HTR-8/SVneo (cell line): ENCODE measurements around the gene OR52W1.
A peak's percentile ranks its signal among the peaks of the same experiment; 100 is the strongest.
"Not testable (repeated sequence)": the region's sequence is repeated elsewhere in the genome, so short reads cannot be mapped to it uniquely, and the experiment has no call there.

ENCODE experiments used
- DNase-seq: peaks from one replicate; pipeline ENCODE4 v3.0.0; 2011; ENCODE audit warnings: low spot score, mixed read lengths; ENCODE audit not compliant: insufficient read length
- FAIRE-seq: peaks from 2 replicates; lab custom pipeline; 2011; peaks lifted over from hg19 to GRCh38; lab: Jason Lieb, UNC

The OR52W1 gene

DNA sequence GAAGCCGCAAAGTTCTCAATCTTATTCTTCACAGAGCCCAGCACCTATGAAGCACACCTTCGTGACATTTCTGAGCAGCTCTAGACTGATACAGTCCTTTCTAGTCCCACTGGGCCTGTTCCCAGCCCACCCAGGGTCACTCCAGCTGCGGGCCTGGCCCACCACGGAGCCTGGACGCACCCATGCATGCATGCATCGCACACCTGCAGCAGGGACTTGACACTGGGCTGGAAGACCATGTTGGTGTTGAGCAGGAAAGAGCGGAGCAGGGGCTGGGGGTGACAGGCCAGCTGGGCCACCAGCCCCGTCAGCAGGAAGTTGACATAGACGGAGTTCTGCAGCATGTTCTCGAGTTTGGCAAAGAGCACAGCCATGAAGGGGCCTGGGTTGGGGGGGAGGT is 15.5 kb downstream of the OR52W1 start:
- DNase-seq = no peak
- no peak for FAIRE-seq

GRCh38 chr11:6216501-6216900 is 17.5 kb downstream of the OR52W1 start:
- no peak for FAIRE-seq
- no peak for DNase-seq

- FAIRE-seq (no peak), DNase-seq (no peak)
Measured at GRCh38 chr11:6217722-6218121, 18.7 kb downstream of the OR52W1 start.

DNA sequence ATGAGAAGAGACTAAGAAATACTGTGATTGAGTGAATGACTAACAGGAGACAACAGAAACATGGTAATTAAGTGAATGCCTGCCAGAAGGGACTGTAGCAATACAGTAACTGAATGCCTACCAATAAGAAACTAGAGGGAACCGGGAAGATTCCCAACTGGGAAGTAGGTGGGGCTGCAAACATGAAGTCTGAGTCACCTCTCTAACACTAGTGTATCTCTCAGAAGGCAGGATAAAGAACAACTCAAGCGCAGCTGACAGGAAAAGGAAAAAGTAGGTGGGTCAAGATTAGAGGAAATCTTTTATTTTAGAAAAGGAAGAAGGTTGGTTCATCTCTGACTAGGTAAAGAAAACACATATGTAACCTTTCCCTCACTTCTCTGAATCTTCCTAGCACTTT is 20.3 kb downstream of the OR52W1 start:
- FAIRE-seq (no peak), DNase-seq (peak; percentile 7)

GRCh38 chr11:6223854-6224253 is 24.8 kb downstream of the OR52W1 start:
- FAIRE-seq = no peak
- DNase-seq = no peak

GRCh38 chr11:6224421-6224820 is 25.4 kb downstream of the OR52W1 start:
- no peak for DNase-seq
- no peak for FAIRE-seq

DNA sequence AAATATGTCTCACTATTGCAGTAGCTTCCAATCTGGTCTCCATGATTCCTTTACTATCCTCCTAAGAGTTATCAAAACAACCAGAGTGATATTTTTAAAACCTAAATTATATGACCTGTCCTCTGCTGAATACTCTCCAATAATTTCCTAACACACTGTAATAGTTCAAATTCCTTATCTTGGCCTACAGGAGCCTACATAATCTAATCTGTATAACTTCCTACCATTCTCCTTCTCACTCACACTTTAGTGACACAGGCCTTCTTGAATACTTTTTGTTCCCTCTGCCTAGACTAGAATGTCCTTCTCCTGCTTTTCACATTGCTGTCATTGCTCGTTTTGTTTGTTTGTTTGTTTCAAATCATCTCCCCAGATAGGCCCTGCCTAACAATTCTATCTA is 26.0 kb downstream of the OR52W1 start:
- FAIRE-seq (no peak), DNase-seq (no peak)

- DNase-seq (no peak), FAIRE-seq (no peak)
Measured at GRCh38 chr11:6225896-6226295, 26.9 kb downstream of the OR52W1 start.

DNA sequence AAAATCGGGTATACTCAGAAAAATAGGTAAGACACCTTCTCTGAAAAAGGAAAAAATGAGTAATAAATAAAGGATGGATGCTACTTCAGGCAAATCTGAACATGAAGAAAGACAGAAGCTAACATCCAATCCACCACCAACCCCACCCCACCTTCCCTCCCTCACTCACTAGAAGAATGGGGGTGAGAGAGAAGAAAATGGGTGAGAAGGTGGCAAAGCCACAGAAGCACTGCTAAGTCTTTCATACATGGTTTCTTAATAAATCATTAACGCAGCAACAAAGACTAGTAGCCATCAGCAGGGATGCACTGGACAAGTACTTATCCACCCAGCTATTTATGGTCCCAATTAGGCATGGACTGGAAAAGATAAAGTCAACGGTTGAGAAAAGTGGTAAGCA is 29.5 kb downstream of the OR52W1 start:
- no peak for FAIRE-seq
- no peak for DNase-seq

DNA sequence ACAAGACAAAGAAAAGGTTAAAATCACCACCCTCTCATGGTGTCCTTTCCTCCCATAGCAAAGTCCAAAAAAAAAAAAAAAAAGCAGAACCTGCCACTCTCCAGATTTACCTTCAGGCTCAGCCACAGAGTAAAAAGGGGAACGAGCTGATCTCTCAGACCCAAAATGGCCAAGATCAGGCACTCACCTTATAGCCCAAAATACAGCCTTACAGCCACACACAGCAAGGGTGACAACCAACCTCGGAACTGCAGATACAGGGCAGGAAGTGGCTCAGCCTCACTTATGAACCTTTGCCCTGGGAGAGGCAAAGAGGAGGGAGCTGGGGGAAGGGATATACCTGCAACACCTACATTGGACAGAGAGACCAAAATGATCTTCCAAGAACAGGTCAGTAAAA is 30.9 kb downstream of the OR52W1 start:
- FAIRE-seq (no peak), DNase-seq (no peak)

DNA sequence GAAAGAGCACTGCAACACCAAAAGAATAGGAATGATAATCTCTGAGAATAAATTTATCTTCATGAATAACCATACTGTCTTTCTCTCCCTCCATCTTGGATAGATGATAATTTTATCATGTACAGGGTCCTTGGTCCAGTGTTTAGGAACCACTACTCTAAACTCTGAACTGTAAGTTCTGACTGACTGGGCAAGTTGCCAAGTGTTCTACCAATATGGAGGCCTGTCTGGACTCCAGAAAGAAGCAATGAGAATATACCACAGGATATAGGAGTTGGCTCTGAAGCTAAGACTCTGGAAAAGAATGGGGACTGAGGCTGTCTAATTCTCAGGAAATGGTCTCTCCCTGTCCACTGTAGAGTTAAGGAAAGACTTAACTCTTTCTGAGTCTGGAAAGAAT is 33.9 kb downstream of the OR52W1 start:
- no peak for DNase-seq
- no peak for FAIRE-seq

- DNase-seq (no peak), FAIRE-seq (no peak)
Measured at GRCh38 chr11:6233984-6234386, 35.0 kb downstream of the OR52W1 start.

DNA sequence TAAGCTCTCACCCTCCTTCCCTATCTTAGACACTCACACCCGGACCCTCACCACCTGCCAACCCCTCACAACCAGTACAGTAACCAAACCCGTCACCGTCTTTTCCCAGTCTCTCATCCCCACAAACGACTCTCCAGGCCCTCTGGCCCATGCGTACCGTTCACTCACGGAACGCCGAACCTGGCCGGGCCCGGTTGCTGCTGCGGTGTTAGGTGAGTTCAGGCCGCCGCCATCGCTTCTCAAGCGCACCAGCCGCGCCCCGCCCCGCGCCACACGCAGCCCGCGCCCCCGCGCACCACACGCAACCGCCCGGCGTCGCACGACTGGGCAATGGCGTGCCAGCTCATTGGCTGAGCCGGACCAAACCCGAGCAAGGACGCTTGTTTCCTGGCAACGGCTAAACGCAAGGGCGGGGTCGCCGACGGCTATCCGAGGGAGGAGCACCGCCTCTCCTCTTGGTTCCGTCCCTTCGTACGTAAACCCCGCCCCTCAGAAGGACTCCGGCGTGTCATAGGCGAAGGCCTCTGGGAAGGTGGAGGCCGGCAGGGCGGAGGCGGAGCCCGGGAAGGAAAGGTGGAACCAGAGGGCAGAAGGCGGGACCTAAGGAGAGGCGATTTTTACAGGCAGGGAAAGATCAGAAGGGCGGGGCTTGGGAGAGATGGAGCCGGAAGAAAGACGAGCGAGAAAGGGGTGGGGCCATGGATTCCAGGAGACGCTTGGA is 35.5 kb downstream of the OR52W1 start, which contains the start of gene FHIP1B:
Gene FHIP1B, minus strand, starts transcription at position 250 of the 721 bp plus-strand sequence. CDS start 10,120 bp downstream, outside the sequence.
- peak; percentile 96 for DNase-seq
- peak; percentile 100 for FAIRE-seq

- FAIRE-seq (no peak), DNase-seq (no peak)
Measured at GRCh38 chr11:6237266-6237665, 38.2 kb downstream of the OR52W1 start.

DNA sequence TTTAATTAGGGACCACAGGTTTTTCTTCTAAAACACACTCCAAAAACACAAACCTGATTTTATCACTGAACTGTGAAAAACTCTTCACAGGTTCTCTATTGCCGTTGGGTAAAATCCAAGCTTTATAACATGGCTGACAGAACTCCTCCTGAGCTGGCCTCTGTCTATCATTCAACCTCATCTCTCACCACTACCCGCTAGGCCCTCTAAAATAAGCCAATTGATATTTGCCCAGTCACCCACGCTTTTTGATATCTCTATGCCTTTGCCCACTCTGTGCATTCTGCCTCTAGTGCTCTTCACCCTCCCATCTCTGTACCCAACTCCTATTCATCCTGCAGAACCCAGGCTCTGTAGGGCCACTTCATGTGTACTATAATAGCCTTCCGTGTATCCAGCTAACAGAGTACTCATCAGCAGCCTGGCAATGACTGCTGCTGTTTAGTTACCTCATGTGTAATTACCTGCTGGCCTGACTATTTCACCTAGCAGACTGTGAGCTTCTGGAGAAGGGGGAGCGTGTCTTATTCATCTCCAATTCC is 38.8 kb downstream of the OR52W1 start:
- DNase-seq (no peak), FAIRE-seq (no peak)

DNA sequence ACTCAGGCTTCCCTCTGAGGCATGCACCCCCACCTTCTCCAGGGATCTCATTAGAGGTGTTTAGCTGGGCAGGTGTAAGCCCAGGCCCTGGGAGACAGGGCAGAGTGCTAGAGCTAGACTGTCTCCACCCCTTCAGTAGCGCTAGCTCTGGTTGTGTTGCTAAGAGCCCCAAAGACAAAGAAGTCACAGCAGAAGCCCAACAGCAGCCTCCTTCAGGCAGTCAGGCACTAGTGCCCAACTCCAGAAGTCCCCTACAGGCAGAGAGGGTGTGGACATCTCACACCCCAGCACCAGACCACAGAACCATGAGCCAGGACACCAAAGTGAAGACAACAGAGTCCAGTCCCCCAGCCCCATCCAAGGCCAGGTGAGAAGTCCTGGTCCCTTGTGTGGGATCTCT is 39.9 kb downstream of the OR52W1 start, which contains the start of gene CNGA4:
Gene CNGA4, plus strand, starts transcription at position 188 of the 400 bp plus-strand sequence. Its CDS starts 118 bp downstream, at position 306.
- no peak for DNase-seq
- FAIRE-seq = no peak

DNA sequence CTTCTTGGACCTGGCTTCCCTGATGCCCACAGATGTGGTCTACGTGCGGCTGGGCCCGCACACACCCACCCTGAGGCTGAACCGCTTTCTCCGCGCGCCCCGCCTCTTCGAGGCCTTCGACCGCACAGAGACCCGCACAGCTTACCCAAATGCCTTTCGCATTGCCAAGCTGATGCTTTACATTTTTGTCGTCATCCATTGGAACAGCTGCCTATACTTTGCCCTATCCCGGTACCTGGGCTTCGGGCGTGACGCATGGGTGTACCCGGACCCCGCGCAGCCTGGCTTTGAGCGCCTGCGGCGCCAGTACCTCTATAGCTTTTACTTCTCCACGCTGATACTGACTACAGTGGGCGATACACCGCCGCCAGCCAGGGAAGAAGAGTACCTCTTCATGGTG is 41.1 kb downstream of the OR52W1 start:
- FAIRE-seq (no peak), DNase-seq (no peak)

- no peak for FAIRE-seq
- no peak for DNase-seq
Measured at GRCh38 chr11:6240781-6241180, 41.8 kb downstream of the OR52W1 start.

DNA sequence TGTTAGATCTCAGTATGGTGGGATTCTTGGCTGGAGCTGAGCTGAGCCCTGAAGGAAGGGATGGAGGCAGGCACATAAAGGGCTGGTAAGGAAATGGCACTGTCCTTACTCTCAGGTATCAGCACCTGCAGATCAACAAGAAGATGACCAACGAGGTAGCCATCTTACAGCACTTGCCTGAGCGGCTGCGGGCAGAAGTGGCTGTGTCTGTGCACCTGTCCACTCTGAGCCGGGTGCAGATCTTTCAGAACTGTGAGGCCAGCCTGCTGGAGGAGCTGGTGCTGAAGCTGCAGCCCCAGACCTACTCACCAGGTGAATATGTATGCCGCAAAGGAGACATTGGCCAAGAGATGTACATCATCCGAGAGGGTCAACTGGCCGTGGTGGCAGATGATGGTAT is 42.3 kb downstream of the OR52W1 start:
- no peak for FAIRE-seq

GRCh38 chr11:6245536-6245935 is 46.5 kb downstream of the OR52W1 start:
- no peak for FAIRE-seq
- no peak for DNase-seq

More for the DNA sequence above, 42.3 kb downstream of the OR52W1 start:
- no peak for DNase-seq

GRCh38 chr11:6248248-6248647 is 49.2 kb downstream of the OR52W1 start:
- FAIRE-seq = no peak
- no peak for DNase-seq

DNA sequence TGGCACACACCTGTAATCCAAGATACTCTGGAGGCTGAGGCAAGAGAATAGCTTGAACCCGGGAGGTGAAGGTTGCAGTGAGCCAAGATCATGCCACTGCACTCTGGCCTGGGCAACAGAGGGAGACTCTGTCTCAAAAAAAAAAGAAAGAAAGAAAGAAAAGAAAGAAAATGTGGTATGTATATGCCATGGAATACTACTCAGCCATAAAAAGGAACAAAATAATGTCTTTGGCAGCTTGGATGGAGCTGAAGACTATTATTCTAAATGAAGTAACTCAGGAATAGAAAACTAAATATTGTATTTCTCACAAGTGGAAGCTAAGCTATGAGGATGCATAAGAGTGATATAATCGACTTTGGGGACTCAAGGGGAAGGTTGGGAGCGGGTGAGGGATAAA is 49.9 kb downstream of the OR52W1 start:
- DNase-seq, FAIRE-seq: not testable (repeated sequence)
